NCI-H2107 treated with DMSO at 0.1 percent for 48 hours (cell line): ENCODE measurements around the gene SPTSSB.
A peak's percentile ranks its signal among the peaks of the same experiment; 100 is the strongest.

Experiments
- DNase-seq: peaks from one replicate; lab custom pipeline; 2025; ENCODE audit not compliant: unreplicated experiment; lab: John Stamatoyannopoulos, UW

Gene SPTSSB

GRCh38 chr3:161339517-161340500, 31.5 kb downstream of the SPTSSB start:
- peak; percentile 80 for DNase-seq

- DNase-seq = no peak
Observed at GRCh38 chr3:161337311-161337710, 34.0 kb downstream of the SPTSSB start.

GRCh38 chr3:161336661-161337060, 34.7 kb downstream of the SPTSSB start:
- DNase-seq = no peak

GRCh38 chr3:161333696-161334095, 37.6 kb downstream of the SPTSSB start:
- DNase-seq = no peak

DNA sequence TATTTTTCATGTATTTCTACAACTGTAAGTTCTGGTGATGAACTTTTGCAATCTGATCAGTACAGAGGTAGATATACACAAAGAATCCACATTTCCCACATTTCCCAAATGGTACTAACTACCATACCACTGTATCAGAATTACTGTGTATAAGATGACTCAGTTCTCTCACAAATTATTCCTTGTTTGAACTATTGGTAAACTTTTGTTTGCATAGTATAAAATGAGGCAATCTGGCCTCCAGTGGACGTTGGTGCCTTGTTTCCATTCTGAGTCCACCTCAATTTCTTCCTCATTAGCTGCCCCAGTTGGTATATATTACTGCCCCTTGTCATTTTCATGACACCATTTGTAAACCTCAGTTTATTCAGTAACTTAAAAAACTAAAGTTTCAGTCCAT, 38.5 kb downstream of the SPTSSB start:
- no peak for DNase-seq

GRCh38 chr3:161325059-161325458, 46.3 kb downstream of the SPTSSB start:
- no peak for DNase-seq

- no peak for DNase-seq
Observed at GRCh38 chr3:161323926-161324621, 47.2 kb downstream of the SPTSSB start.

- DNase-seq = no peak
Observed at GRCh38 chr3:161322781-161323568, 48.3 kb downstream of the SPTSSB start.

GRCh38 chr3:161320837-161321236, 50.5 kb downstream of the SPTSSB start:
- DNase-seq = no peak

DNA sequence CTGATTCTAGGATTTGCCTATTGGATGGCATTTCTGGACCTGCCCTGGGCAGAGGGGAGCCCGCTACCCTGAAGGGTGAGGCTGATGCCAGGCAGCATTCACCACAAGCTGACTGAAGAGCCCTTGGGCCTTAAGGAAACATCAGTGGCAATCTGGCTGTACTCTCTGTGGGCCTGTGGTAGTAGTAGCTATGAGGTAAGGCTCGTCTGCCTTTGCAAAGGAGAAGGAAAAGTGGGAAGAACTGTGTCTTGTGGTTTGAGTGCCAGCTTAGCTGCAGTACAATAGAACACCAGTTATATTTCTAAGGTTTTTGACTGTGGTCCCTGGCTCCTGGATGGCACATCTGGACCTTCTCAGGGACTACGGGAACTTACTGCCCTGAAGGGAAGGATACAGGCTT, 51.5 kb downstream of the SPTSSB start:
- no peak for DNase-seq

GRCh38 chr3:161317077-161317476, 54.2 kb downstream of the SPTSSB start:
- no peak for DNase-seq

- DNase-seq = no peak
Observed at GRCh38 chr3:161316006-161316689, 55.2 kb downstream of the SPTSSB start.

- DNase-seq = no peak
Observed at GRCh38 chr3:161314836-161315395, 56.4 kb downstream of the SPTSSB start.

- DNase-seq = no peak
Observed at GRCh38 chr3:161310649-161311423, 60.5 kb downstream of the SPTSSB start.

- no peak for DNase-seq
Observed at GRCh38 chr3:161305095-161305991, 66.0 kb downstream of the SPTSSB start.

DNA sequence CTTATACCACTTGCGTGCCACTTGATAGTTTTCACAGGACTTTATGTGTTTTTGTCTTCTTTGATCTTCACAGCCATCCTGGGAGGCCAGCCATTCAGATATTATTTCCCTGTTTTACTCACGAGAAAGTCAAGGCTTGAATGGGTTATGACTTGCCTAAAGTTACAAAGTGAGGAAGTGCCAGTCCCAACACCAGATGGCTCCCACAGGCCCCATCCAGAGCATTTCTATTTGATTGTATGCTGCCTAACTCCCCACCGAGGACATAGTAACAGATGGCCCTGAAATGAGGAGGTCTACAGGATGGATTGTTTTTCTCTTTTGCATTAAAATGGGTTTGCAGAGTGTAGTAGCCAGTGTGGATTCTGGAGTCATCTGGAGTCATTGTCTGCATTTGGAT, 74.5 kb downstream of the SPTSSB start:
- DNase-seq = no peak

GRCh38 chr3:161295325-161295724, 76.0 kb downstream of the SPTSSB start:
- no peak for DNase-seq
